HepG2 (cell line): Measurements from ENCODE around the gene ZNF544. TPM values are rescaled to one million over a fixed set of nuclear protein-coding genes. Genes with fewer than 3 reads are reported as not detected.
A peak's percentile ranks its signal among the peaks of the same experiment; 100 is the strongest.

ENCODE experiments used
- ATAC-seq: fragments of 200-7000 bp; cut with Tn5 transposase; 3 replicates; pipeline ENCODE4 v1.9.1; 2020; ENCODE audit warnings: mild to moderate bottlenecking, moderate library complexity
- BruUV-seq: library from RNA; stranded (reverse); fragments of 400-500 nt; replicated peaks from 2 replicates; lab custom pipeline; 2021; lab: Mats Ljungman, UMichigan
- CTCF ChIA-PET: fragments of 300-600 bp; formaldehyde crosslinking; extraction: SDS; loops from one replicate; lab custom pipeline; 2021; ENCODE audit warnings: low total read pairs, inconsistent platforms, low intra/inter-chr PET ratio; lab: Yijun Ruan, JAX
- POLR2A ChIA-PET: fragments of 350-600 bp; sonication (Branson Sonifier 250); formaldehyde crosslinking; loops from one replicate; lab custom pipeline; 2020; ENCODE audit warnings: antibody characterized with exemption, inconsistent platforms; lab: Yijun Ruan, JAX
- DNase-seq: peaks from one replicate; pipeline ENCODE4 v3.0.0-alpha.2; 2015; ENCODE audit warnings: low spot score
- FAIRE-seq: peaks from 3 replicates; lab custom pipeline; 2011; peaks lifted over from hg19 to GRCh38; lab: Jason Lieb, UNC
- H2AFZ ChIP-seq: one replicate; pipeline ENCODE4 v1.6.1; 2011; ENCODE audit warnings: low read length, inconsistent platforms
- H3K27ac ChIP-seq: fragments of 300-600 bp; 3 replicates; pipeline ENCODE4 v1.8.0; 2011; ENCODE audit warnings: mixed run types, mild to moderate bottlenecking, mixed read lengths, low read length, inconsistent platforms; ENCODE audit not compliant: insufficient read depth; ENCODE audit errors: extremely low read length
- H3K27me3 ChIP-seq, 2 experiments: fragments of 200-600 bp in 1 of 2; 2 replicates in 1 of 2; 3 replicates in 1 of 2; pipeline versions ENCODE4 v1.6.0 to v1.8.0; 2011; ENCODE audit warnings: low read length in 2 of 2, mild to moderate bottlenecking in 2 of 2, moderate library complexity in 2 of 2, inconsistent platforms in 1 of 2; ENCODE audit not compliant: insufficient read depth in 2 of 2, control insufficient read depth in 1 of 2
- H3K36me3 ChIP-seq, 2 experiments: fragments of 200-600 bp in 1 of 2; replicated peaks in 1 of 2; 2 replicates in 1 of 2; 3 replicates in 1 of 2; pipeline versions ENCODE4 v1.5.1 to v1.8.0; 2011; ENCODE audit warnings: low read length in 2 of 2, inconsistent platforms in 1 of 2; ENCODE audit not compliant: insufficient read depth in 2 of 2, control insufficient read depth in 1 of 2
- H3K4me1 ChIP-seq: 2 replicates; pipeline ENCODE4 v1.5.1; 2012; ENCODE audit warnings: low read length, inconsistent platforms; ENCODE audit not compliant: insufficient read depth
- H3K4me2 ChIP-seq: 2 replicates; pipeline ENCODE4 v1.6.0; 2011; ENCODE audit warnings: low read depth, low read length, inconsistent platforms
- H3K4me3 ChIP-seq, 3 experiments: fragments of 200-600 bp in 1 of 3; sonication (generic), shearing (Covaris generic) in 1 of 3; replicated peaks in 1 of 3; 2 replicates each; pipeline ENCODE4 v1.5.1; 2011 to 2016; ENCODE audit warnings: low read length in 3 of 3, inconsistent platforms in 2 of 3, low read depth in 2 of 3, mild to moderate bottlenecking in 2 of 3, control low read depth in 1 of 3, mixed read lengths in 1 of 3; ENCODE audit not compliant: insufficient read depth in 1 of 3
- H3K79me2 ChIP-seq: one replicate; pipeline ENCODE4 v1.6.1; 2011; ENCODE audit warnings: low read length, inconsistent platforms; ENCODE audit not compliant: insufficient read depth
- H3K9ac ChIP-seq: 2 replicates; pipeline ENCODE4 v1.6.0; 2011; ENCODE audit warnings: mild to moderate bottlenecking, low read depth, low read length, inconsistent platforms; ENCODE audit not compliant: insufficient read depth
- H3K9me3 ChIP-seq: 2 replicates; pipeline ENCODE4 v1.5.1; 2012; ENCODE audit warnings: mild to moderate bottlenecking, low read length
- H4K20me1 ChIP-seq: 2 replicates; pipeline ENCODE4 v1.6.0; 2011; ENCODE audit warnings: inconsistent platforms, mild to moderate bottlenecking, low read length, moderate library complexity; ENCODE audit not compliant: insufficient read depth
- ATAD3A ChIP-seq: sonication (generic); formaldehyde crosslinking; IDR thresholded peaks from 2 replicates; pipeline ENCODE4 v1.4.0; 2020; ENCODE audit warnings: missing genetic modification reagents
- KLF16 ChIP-seq, 2 experiments: sonication (generic) in 1 of 2; formaldehyde crosslinking in 1 of 2; IDR thresholded peaks; 2 replicates each; pipeline versions ENCODE4 v1.6.1 to v1.8.0; 2016 to 2023; ENCODE audit warnings: missing genetic modification reagents in 2 of 2, missing compliant biosample characterization in 1 of 2
- PATZ1 ChIP-seq: sonication (generic); formaldehyde crosslinking; IDR thresholded peaks from 2 replicates; pipeline ENCODE4 v1.4.0; 2020; ENCODE audit warnings: missing genetic modification reagents
- PHF20 ChIP-seq: sonication (generic); formaldehyde crosslinking; IDR thresholded peaks from 2 replicates; pipeline ENCODE4 v1.5.0; 2020; ENCODE audit warnings: mild to moderate bottlenecking, missing genetic modification reagents
- TOE1 ChIP-seq: sonication (generic); formaldehyde crosslinking; IDR thresholded peaks from 2 replicates; pipeline ENCODE4 v1.4.0; 2020; ENCODE audit warnings: mild to moderate bottlenecking, missing genetic modification reagents
- ZNF256 ChIP-seq: sonication (generic); formaldehyde crosslinking; conservative IDR thresholded peaks from 2 replicates; pipeline ENCODE4 v1.4.0; 2020; ENCODE audit warnings: missing genetic modification reagents
- ZNF260 ChIP-seq: sonication (generic); formaldehyde crosslinking; IDR thresholded peaks from 2 replicates; pipeline ENCODE4 v1.4.0; 2020; ENCODE audit warnings: missing genetic modification reagents, low read depth, mild to moderate bottlenecking, borderline replicate concordance
- ZNF382 ChIP-seq: sonication (generic); formaldehyde crosslinking; IDR thresholded peaks from 2 replicates; pipeline ENCODE4 v1.5.0; 2020; ENCODE audit warnings: missing genetic modification reagents, mild to moderate bottlenecking, borderline replicate concordance
- WGBS: methylation state at CpG from one replicate; pipeline ENCODE4 v1.1.6; 2017; ENCODE audit warnings: low lambda C conversion rate; 5-methylcytosine and 5-hydroxymethylcytosine counted together
- in situ Hi-C: cut with HindIII; loops from 2 replicates; pipeline ENCODE4 v1.10.0; 2017; ENCODE audit warnings: low pct_unique_long_range_greater_than_20kb; ENCODE audit not compliant: extremely low pct_ligation_motif_present
- intact Hi-C: fragments of 100-400 bp; cut with micrococcal nuclease; formaldehyde crosslinking; loops from one replicate; pipeline ENCODE4 v1.10.0; 2022; ENCODE audit not compliant: unreplicated experiment
- polyA plus RNA-seq, 8 experiments: library from polyadenylated mRNA; depleted of rRNA in 3 of 8; stranded (reverse) in 7 of 8; unstranded in 1 of 8; fragments of >200 nt; fragmentation: Illumina TruSeq in 4 of 8; extraction: Trizol in 4 of 8; gene quantifications; 2 replicates each; pipeline versions ENCODE4 v1.2.1 to v1.2.3, GENCODE V29; 2011 to 2016; ENCODE audit warnings: low read depth in 4 of 8, missing spikeins in 1 of 8, mixed read lengths in 1 of 8; ENCODE audit not compliant: insufficient read depth in 1 of 8
- total RNA-seq, 5 experiments: library from RNA; depleted of rRNA; stranded (reverse); fragments of >200 nt; fragmentation: Illumina TruSeq; extraction: Trizol; gene quantifications; 2 replicates each; pipeline ENCODE4 v1.2.3, GENCODE V29; 2016; ENCODE audit warnings: low read depth in 1 of 5

Gene ZNF544
- total and polyA plus RNA-seq, 2 of the 13 experiments (the other 11 are each of a cell fraction or from before 2014, with no cell fraction given): 13.1 to 17.0 TPM

GRCh38 chr19:58304255-58304654, 75.5 kb downstream of the ZNF544 start:
- Histone ChIP-seq H3K4me1 (peaks cover 26% of the 10 kb centered on the region), H3K9ac (no peak overlapping the region), H3K27me3 (no peaks in the 10 kb centered on the region; a peak in 1 of 5 replicates), H3K4me2 (peak overlapping the region; percentile 84), H4K20me1 (peaks cover 7% of the 10 kb centered on the region; the same call in 1 of the 2 replicates), H3K9me3 (no peaks in the 10 kb centered on the region), H3K4me3 (no peak overlapping the region), H3K79me2 (peaks cover 19% of the 10 kb centered on the region), H3K27ac (peak overlapping the region; percentile 60), H3K36me3 (peaks cover 16 to 45% of the 10 kb centered on the region in 2 experiments; a peak in 4 of 5 replicates), H2AFZ (no peak overlapping the region)
- POLR2A ChIA-PET: interaction anchor here (1.1 to 1.6 kb wide), 2 partner anchors 26 to 58 kb away, joined by 5 to 9 read pairs; partner anchors contain the start of genes ZNF497 and ZNF8
- no peak for TF ChIP-seq TOE1 (CRISPR knock-in tag)
- no peak for TF ChIP-seq PATZ1 (CRISPR knock-in tag)
- TF ChIP-seq ATAD3A (CRISPR knock-in tag): no peak
- no peak for TF ChIP-seq ZNF260
- TF ChIP-seq ZNF382: no peak
- TF ChIP-seq ZNF256 (CRISPR knock-in tag): no peak
- TF ChIP-seq PHF20 (CRISPR knock-in tag): no peak
- no peak for TF ChIP-seq KLF16 (CRISPR knock-in tag; IDR thresholded peaks at IDR 0.05)
- intact Hi-C loops: no loop called here
- WGBS: 95% methylated on average over 7 of the region's 7 CpGs
- FAIRE-seq (no peak), ATAC-seq (no peak), DNase-seq (no peak)
- CTCF ChIA-PET: no interaction called here
- no TSS peak for BruUV-seq
- in situ Hi-C loops: no loop called here
